Measurements from ENCODE around the gene PPARD. TPM values are rescaled to one million over a fixed set of nuclear protein-coding genes. Genes with fewer than 3 reads are reported as not detected.
A peak's percentile ranks its signal among the peaks of the same experiment; 100 is the strongest.

The PPARD gene
- total RNA-seq, 1 experiment from 2014 or later: 38.4 TPM

DNA sequence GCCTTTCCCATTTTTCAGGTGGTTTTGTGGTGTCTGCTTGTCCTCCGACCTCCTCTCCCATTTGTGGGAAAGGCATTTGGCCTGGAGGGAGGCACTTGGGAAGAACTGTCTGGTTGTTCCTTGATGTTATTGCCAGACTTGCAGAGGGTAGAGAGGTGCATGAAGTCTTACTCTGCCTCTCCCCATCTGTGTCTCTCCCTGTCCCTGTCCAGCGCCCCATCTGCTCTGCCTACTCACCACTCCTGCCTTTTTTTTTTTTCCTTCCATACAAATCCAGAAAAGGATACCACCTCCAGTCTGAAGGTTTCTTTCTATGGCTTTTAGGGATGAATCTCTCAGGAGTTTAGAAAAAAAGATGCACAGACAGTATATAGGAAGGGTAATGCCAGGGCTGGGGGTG, 19.8 kb downstream of the PPARD start (continued):
- TF ChIP-seq, protein P1, sequence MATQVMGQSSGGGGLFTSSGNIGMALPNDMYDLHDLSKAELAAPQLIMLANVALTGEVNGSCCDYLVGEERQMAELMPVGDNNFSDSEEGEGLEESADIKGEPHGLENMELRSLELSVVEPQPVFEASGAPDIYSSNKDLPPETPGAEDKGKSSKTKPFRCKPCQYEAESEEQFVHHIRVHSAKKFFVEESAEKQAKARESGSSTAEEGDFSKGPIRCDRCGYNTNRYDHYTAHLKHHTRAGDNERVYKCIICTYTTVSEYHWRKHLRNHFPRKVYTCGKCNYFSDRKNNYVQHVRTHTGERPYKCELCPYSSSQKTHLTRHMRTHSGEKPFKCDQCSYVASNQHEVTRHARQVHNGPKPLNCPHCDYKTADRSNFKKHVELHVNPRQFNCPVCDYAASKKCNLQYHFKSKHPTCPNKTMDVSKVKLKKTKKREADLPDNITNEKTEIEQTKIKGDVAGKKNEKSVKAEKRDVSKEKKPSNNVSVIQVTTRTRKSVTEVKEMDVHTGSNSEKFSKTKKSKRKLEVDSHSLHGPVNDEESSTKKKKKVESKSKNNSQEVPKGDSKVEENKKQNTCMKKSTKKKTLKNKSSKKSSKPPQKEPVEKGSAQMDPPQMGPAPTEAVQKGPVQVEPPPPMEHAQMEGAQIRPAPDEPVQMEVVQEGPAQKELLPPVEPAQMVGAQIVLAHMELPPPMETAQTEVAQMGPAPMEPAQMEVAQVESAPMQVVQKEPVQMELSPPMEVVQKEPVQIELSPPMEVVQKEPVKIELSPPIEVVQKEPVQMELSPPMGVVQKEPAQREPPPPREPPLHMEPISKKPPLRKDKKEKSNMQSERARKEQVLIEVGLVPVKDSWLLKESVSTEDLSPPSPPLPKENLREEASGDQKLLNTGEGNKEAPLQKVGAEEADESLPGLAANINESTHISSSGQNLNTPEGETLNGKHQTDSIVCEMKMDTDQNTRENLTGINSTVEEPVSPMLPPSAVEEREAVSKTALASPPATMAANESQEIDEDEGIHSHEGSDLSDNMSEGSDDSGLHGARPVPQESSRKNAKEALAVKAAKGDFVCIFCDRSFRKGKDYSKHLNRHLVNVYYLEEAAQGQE (IDR thresholded peaks at IDR 0.05; ENCODE audit: low read depth): no peak
- TF ChIP-seq ZNF274 (IDR thresholded peaks at IDR 0.05; ENCODE audit: low read depth, low read length) (no peak), EZH2phosphoT487 (IDR thresholded peaks at IDR 0.05; ENCODE audit: borderline replicate concordance) (no peak), CEBPB (IDR thresholded peaks at IDR 0.05; ENCODE audit: low read depth) (no peak), ELF1 (IDR thresholded peaks at IDR 0.05; ENCODE audit: borderline replicate concordance, low read depth) (no peak), ZFX (IDR thresholded peaks at IDR 0.05) (no peak), CBX3 (IDR thresholded peaks at IDR 0.05; ENCODE audit: low read depth) (no peak), POLR2A (IDR thresholded peaks at IDR 0.05; ENCODE audit: borderline replicate concordance, extremely low read depth, insufficient read depth, insufficient read length) (no peak), EGR1 (IDR thresholded peaks at IDR 0.05; ENCODE audit: low read depth) (no peak), SIN3A (IDR thresholded peaks at IDR 0.05; ENCODE audit: low read depth) (no peak)

DNA sequence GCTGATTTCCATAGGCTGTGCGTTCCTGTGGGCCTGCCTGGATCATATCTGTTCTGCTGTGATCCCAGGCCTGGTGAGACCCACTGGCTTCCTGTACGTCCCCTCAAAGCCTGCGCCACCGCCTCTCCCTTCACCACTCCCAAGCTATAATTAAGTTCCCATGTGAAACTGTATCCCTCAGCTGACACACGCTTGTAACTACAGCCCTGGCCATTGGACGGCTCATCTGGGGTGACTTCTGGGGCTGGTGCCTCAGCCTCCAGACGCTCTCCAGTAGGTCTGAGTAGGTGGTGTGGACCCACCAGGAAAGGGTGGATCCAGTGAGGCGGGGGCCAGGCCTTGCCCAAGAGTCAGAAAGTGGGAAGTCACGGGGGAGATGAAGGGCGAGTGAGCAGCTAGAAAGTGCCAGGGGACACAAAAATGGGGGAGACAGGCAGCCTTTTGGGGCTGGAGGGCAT, 21.0 kb downstream of the PPARD start:
- POLR2A ChIA-PET: no interaction called here
- TF ChIP-seq ZNF274 (IDR thresholded peaks at IDR 0.05; ENCODE audit: low read depth, low read length) (no peak), CBX3 (IDR thresholded peaks at IDR 0.05; ENCODE audit: low read depth) (no peak), TCF7L2 (IDR thresholded peaks at IDR 0.05; ENCODE audit: borderline replicate concordance, extremely low read depth, insufficient read depth, insufficient read length) (no peak), SRF (IDR thresholded peaks at IDR 0.05; ENCODE audit: low read depth) (no peak), SIN3A (IDR thresholded peaks at IDR 0.05; ENCODE audit: low read depth) (no peak)
- TF ChIP-seq, protein P2, sequence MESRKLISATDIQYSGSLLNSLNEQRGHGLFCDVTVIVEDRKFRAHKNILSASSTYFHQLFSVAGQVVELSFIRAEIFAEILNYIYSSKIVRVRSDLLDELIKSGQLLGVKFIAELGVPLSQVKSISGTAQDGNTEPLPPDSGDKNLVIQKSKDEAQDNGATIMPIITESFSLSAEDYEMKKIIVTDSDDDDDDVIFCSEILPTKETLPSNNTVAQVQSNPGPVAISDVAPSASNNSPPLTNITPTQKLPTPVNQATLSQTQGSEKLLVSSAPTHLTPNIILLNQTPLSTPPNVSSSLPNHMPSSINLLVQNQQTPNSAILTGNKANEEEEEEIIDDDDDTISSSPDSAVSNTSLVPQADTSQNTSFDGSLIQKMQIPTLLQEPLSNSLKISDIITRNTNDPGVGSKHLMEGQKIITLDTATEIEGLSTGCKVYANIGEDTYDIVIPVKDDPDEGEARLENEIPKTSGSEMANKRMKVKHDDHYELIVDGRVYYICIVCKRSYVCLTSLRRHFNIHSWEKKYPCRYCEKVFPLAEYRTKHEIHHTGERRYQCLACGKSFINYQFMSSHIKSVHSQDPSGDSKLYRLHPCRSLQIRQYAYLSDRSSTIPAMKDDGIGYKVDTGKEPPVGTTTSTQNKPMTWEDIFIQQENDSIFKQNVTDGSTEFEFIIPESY (IDR thresholded peaks at IDR 0.05; ENCODE audit: extremely low read depth, insufficient replicate concordance, low read length): no peak
- TF ChIP-seq, protein P3, sequence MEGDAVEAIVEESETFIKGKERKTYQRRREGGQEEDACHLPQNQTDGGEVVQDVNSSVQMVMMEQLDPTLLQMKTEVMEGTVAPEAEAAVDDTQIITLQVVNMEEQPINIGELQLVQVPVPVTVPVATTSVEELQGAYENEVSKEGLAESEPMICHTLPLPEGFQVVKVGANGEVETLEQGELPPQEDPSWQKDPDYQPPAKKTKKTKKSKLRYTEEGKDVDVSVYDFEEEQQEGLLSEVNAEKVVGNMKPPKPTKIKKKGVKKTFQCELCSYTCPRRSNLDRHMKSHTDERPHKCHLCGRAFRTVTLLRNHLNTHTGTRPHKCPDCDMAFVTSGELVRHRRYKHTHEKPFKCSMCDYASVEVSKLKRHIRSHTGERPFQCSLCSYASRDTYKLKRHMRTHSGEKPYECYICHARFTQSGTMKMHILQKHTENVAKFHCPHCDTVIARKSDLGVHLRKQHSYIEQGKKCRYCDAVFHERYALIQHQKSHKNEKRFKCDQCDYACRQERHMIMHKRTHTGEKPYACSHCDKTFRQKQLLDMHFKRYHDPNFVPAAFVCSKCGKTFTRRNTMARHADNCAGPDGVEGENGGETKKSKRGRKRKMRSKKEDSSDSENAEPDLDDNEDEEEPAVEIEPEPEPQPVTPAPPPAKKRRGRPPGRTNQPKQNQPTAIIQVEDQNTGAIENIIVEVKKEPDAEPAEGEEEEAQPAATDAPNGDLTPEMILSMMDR (IDR thresholded peaks at IDR 0.05 in 2 of 3, conservative IDR thresholded peaks at IDR 0.05 in 1 of 3; ENCODE audit: borderline replicate concordance in 1 of 3, insufficient read depth in 1 of 3, low read depth in 2 of 3, low read length in 2 of 3): no peak

More for the DNA sequence above, 21.0 kb downstream of the PPARD start:
- Histone ChIP-seq H3K9me2 (ENCODE audit: insufficient read depth) (no peaks in the 10 kb centered on the region), H3K4me3 (replicated peaks in 1 of 2; ENCODE audit: low read depth in 1 of 2, low read length in 2 of 2) (no peak overlapping the region), H3K36me3 (ENCODE audit: control insufficient read depth in 1 of 2, insufficient read depth in 2 of 2, low read length in 2 of 2) (no peaks in the 10 kb centered on the region; a peak in 1 of 4 replicates), H3K9me3 (ENCODE audit: control insufficient read depth in 1 of 2, insufficient read depth in 1 of 2, low read depth in 1 of 2, low read length in 2 of 2) (no peaks in the 10 kb centered on the region), H3K27me3 (ENCODE audit: insufficient read depth, low read length) (no peaks in the 10 kb centered on the region), H3K9ac (ENCODE audit: low read length) (no peak overlapping the region), H3K4me2 (ENCODE audit: low read length) (peak overlapping the region; percentile 40), H3K4me1 (ENCODE audit: control insufficient read depth in 1 of 2, insufficient read depth in 2 of 2, low read length in 2 of 2) (peaks cover 67 to 94% of the 10 kb centered on the region in 2 experiments), H3K79me2 (ENCODE audit: insufficient read depth, low read length) (peaks cover 60% of the 10 kb centered on the region), H2AFZ (ENCODE audit: low read depth, low read length, poor library complexity, severe bottlenecking) (no peak overlapping the region), H3K27ac (ENCODE audit: low read depth, low read length) (peak overlapping the region; percentile 2; the same call in 1 of the 2 replicates), H4K20me1 (ENCODE audit: insufficient read depth) (no peaks in the 10 kb centered on the region)
- no peak for DNase-seq (ENCODE audit: low read depth, low spot score)
- no TSS peak for BruUV-seq (replicated peaks)
- intact Hi-C loops (cut with micrococcal nuclease): no loop called here
- peak; percentile 20; the same call in 1 of the 2 replicates for ATAC-seq
- RAD21 ChIA-PET (ENCODE audit: low non-redundant PET in 1 of 2, low total read pairs in 2 of 2, uncharacterized antibody in 2 of 2, unreplicated experiment in 2 of 2): interaction anchor here in 1 of 2 experiments (0.5 kb wide), 1 partner anchor 212 kb away, joined by 5 read pairs; no protein-coding TSS in a partner anchor
- CTCF ChIA-PET: interaction anchor here (1.0 kb wide), 1 partner anchor 22 kb away, joined by 3 read pairs; no protein-coding TSS in a partner anchor
